Neuronal stem cell (in vitro differentiated cells): ENCODE measurements around the gene NDUFS2.

Experiments used
- DNase-seq: peaks from one replicate; pipeline ENCODE4 v3.0.0-alpha.2; 2013; ENCODE audit warnings: low spot score
- H2AFZ ChIP-seq: one replicate; pipeline ENCODE4 v1.6.1; 2013; ENCODE audit warnings: mild to moderate bottlenecking, low read length, inconsistent platforms
- H2AK5ac ChIP-seq: 2 replicates; pipeline ENCODE4 v1.6.1; 2013; ENCODE audit warnings: low read depth, mild to moderate bottlenecking, inconsistent platforms, low read length, moderate library complexity, mixed read lengths
- H2BK120ac ChIP-seq: 2 replicates; pipeline ENCODE4 v1.6.1; 2013; ENCODE audit warnings: low read depth, mild to moderate bottlenecking, inconsistent platforms, low read length, moderate library complexity, mixed read lengths
- H2BK12ac ChIP-seq: one replicate; pipeline ENCODE4 v1.6.1; 2013; ENCODE audit warnings: low read length, inconsistent platforms
- H2BK15ac ChIP-seq: 2 replicates; pipeline ENCODE4 v1.6.1; 2013; ENCODE audit warnings: mild to moderate bottlenecking, low read length, inconsistent platforms, mixed read lengths
- H2BK5ac ChIP-seq: one replicate; pipeline ENCODE4 v1.6.1; 2013; ENCODE audit warnings: inconsistent platforms, mild to moderate bottlenecking, low read length, moderate library complexity
- H3K14ac ChIP-seq: one replicate; pipeline ENCODE4 v1.6.1; 2013; ENCODE audit warnings: low read length, inconsistent platforms
- H3K18ac ChIP-seq: 2 replicates; pipeline ENCODE4 v1.6.1; 2013; ENCODE audit warnings: low read length, inconsistent platforms
- H3K23ac ChIP-seq: 2 replicates; pipeline ENCODE4 v1.6.1; 2013; ENCODE audit warnings: low read depth, mild to moderate bottlenecking, mixed read lengths, low read length, inconsistent platforms; ENCODE audit not compliant: poor library complexity
- H3K27ac ChIP-seq: replicated peaks from 3 replicates; pipeline ENCODE4 v1.5.1; 2013; ENCODE audit warnings: low read length, inconsistent platforms
- H3K27me3 ChIP-seq, 3 experiments: 2 replicates each; pipeline ENCODE4 v1.6.1; 2013; ENCODE audit warnings: low read length in 3 of 3, mild to moderate bottlenecking in 2 of 3, inconsistent platforms in 1 of 3, low read depth in 1 of 3, mixed read lengths in 1 of 3, moderate library complexity in 1 of 3; ENCODE audit not compliant: control insufficient read depth in 3 of 3, insufficient read depth in 3 of 3
- H3K36me3 ChIP-seq, 2 donors: replicated peaks in 1 of 2; 2 replicates each; pipeline ENCODE4 v1.6.1; 2013; ENCODE audit warnings: low read length in 2 of 2; ENCODE audit not compliant: control insufficient read depth in 2 of 2, insufficient read depth in 2 of 2
- H3K4ac ChIP-seq: 2 replicates; pipeline ENCODE4 v1.6.1; 2013; ENCODE audit warnings: inconsistent platforms, mild to moderate bottlenecking, low read length, moderate library complexity
- H3K4me1 ChIP-seq, 2 donors: 1 replicate in 1 of 2; 2 replicates in 1 of 2; pipeline ENCODE4 v1.6.1; 2013; ENCODE audit warnings: low read length in 2 of 2, low read depth in 1 of 2; ENCODE audit not compliant: control insufficient read depth in 2 of 2, insufficient read depth in 1 of 2
- H3K4me2 ChIP-seq: one replicate; pipeline ENCODE4 v1.6.1; 2013; ENCODE audit warnings: mild to moderate bottlenecking, low read length, inconsistent platforms; ENCODE audit not compliant: insufficient read depth, poor library complexity, severe bottlenecking
- H3K4me3 ChIP-seq, 2 donors: 2 replicates each; pipeline ENCODE4 v1.5.1; 2013; ENCODE audit warnings: low read length in 2 of 2, mild to moderate bottlenecking in 2 of 2, inconsistent platforms in 1 of 2, moderate library complexity in 1 of 2
- H3K79me1 ChIP-seq: one replicate; pipeline ENCODE4 v1.6.1; 2013; ENCODE audit warnings: low read depth, mild to moderate bottlenecking, inconsistent platforms, low read length, moderate library complexity
- H3K9ac ChIP-seq: one replicate; pipeline ENCODE4 v1.6.1; 2013; ENCODE audit warnings: mild to moderate bottlenecking, low read depth, low read length, inconsistent platforms; ENCODE audit not compliant: poor library complexity
- H3K9me3 ChIP-seq, 2 donors: replicated peaks in 1 of 2; 2 replicates each; pipeline versions ENCODE3 to v1.6.1; 2013; ENCODE audit warnings: low read length in 2 of 2, mild to moderate bottlenecking in 2 of 2, inconsistent platforms in 1 of 2, low read depth in 1 of 2, mixed read lengths in 1 of 2, moderate library complexity in 1 of 2; ENCODE audit not compliant: control insufficient read depth in 2 of 2, insufficient read depth in 1 of 2
- H4K8ac ChIP-seq: one replicate; pipeline ENCODE4 v1.6.1; 2013; ENCODE audit warnings: low read depth, mild to moderate bottlenecking, inconsistent platforms, low read length, moderate library complexity
- H4K91ac ChIP-seq: one replicate; pipeline ENCODE4 v1.6.1; 2013; ENCODE audit warnings: low read length, low read depth, mild to moderate bottlenecking, inconsistent platforms; ENCODE audit not compliant: poor library complexity
- WGBS, 2 donors: extraction: QIAGEN DNeasy Blood & Tissue Kit; methylation state at CpG; one replicate each; pipeline ENCODE4 v1.1.7; 2013; ENCODE audit warnings: missing lambda C conversion rate in 2 of 2, mixed read lengths in 1 of 2; ENCODE audit not compliant: insufficient read length in 2 of 2, insufficient replicate concordance in 1 of 2; ENCODE audit errors: extremely low coverage in 2 of 2; 5-methylcytosine and 5-hydroxymethylcytosine counted together

Gene NDUFS2

GRCh38 chr1:161229896-161230295, 27.7 kb downstream of the NDUFS2 start:
- no peak overlapping the region for H2BK120ac ChIP-seq
- H2AFZ ChIP-seq = no peak overlapping the region
- DNase-seq = no peak
- no peaks in the 10 kb centered on the region for H3K27me3 ChIP-seq
- H3K23ac ChIP-seq = no peak overlapping the region
- H4K8ac ChIP-seq = no peak overlapping the region
- no peak overlapping the region for H3K27ac ChIP-seq
- no peak overlapping the region for H2BK12ac ChIP-seq
- H3K4me2 ChIP-seq = no peak overlapping the region
- H3K4me1 ChIP-seq = peaks cover 6 to 11% of the 10 kb centered on the region in 2 donors
- H3K9ac ChIP-seq = no peak overlapping the region
- no peak overlapping the region for H4K91ac ChIP-seq
- no peaks in the 10 kb centered on the region for H3K9me3 ChIP-seq
- H2BK5ac ChIP-seq = no peak overlapping the region
- no peak overlapping the region for H3K4ac ChIP-seq
- H3K79me1 ChIP-seq = no peaks in the 10 kb centered on the region
- no peak overlapping the region for H3K14ac ChIP-seq
- peaks cover 5 to 22% of the 10 kb centered on the region in 2 donors for H3K36me3 ChIP-seq
- WGBS, 2 donors = no CpG with 5 or more reads among the region's 3 CpGs
- H2AK5ac ChIP-seq = no peak overlapping the region
- H3K18ac ChIP-seq = no peak overlapping the region
- H3K4me3 ChIP-seq = no peak overlapping the region
- no peak overlapping the region for H2BK15ac ChIP-seq

- whole genome bisulfite sequencing, 2 donors = no CpG with 5 or more reads among the region's 7 CpGs
- no peak overlapping the region for H4K8ac ChIP-seq
- no peak overlapping the region for H3K18ac ChIP-seq
- H3K9me3 ChIP-seq = no peaks in the 10 kb centered on the region
- H3K4me3 ChIP-seq = no peak overlapping the region
- peaks cover 6 to 8% of the 10 kb centered on the region in 2 donors for H3K4me1 ChIP-seq
- DNase-seq = no peak
- H2BK5ac ChIP-seq = no peak overlapping the region
- no peaks in the 10 kb centered on the region for H3K79me1 ChIP-seq
- H2AK5ac ChIP-seq = no peak overlapping the region
- no peak overlapping the region for H3K9ac ChIP-seq
- no peak overlapping the region for H3K27ac ChIP-seq
- H3K36me3 ChIP-seq = peaks cover 5 to 22% of the 10 kb centered on the region in 2 donors
- H3K14ac ChIP-seq = no peak overlapping the region
- H3K27me3 ChIP-seq = no peaks in the 10 kb centered on the region
- H2BK120ac ChIP-seq = no peak overlapping the region
- no peak overlapping the region for H3K4ac ChIP-seq
- H2BK15ac ChIP-seq = no peak overlapping the region
- H2BK12ac ChIP-seq = no peak overlapping the region
- H3K4me2 ChIP-seq = no peak overlapping the region
- no peak overlapping the region for H4K91ac ChIP-seq
- no peak overlapping the region for H2AFZ ChIP-seq
- H3K23ac ChIP-seq = no peak overlapping the region
Observed at GRCh38 chr1:161230762-161231161, 28.6 kb downstream of the NDUFS2 start.

- Histone ChIP-seq H3K4ac (no peak overlapping the region), H3K4me3 (no peak overlapping the region), H2AFZ (no peak overlapping the region), H3K18ac (no peak overlapping the region), H2BK120ac (no peak overlapping the region), H2BK12ac (no peak overlapping the region), H3K4me1 (peaks cover 0 to 2% of the 10 kb centered on the region in 2 donors), H3K9ac (no peak overlapping the region), H3K27me3 (no peaks in the 10 kb centered on the region), H3K9me3 (no peaks in the 10 kb centered on the region), H3K4me2 (no peak overlapping the region), H3K36me3 (peaks cover 5 to 21% of the 10 kb centered on the region in 2 donors), H4K8ac (no peak overlapping the region), H3K23ac (no peak overlapping the region), H4K91ac (no peak overlapping the region), H3K14ac (no peak overlapping the region), H2BK15ac (no peak overlapping the region), H2BK5ac (no peak overlapping the region), H3K79me1 (no peaks in the 10 kb centered on the region), H2AK5ac (no peak overlapping the region), H3K27ac (no peak overlapping the region)
- WGBS, 2 donors = no CpG with 5 or more reads among the region's 9 CpGs
- DNase-seq = no peak
Observed at GRCh38 chr1:161233102-161233501, 30.9 kb downstream of the NDUFS2 start.

GRCh38 chr1:161235957-161236775, 34.0 kb downstream of the NDUFS2 start:
- Histone ChIP-seq H2BK12ac (no peak overlapping the region), H2AFZ (no peak overlapping the region), H3K9ac (no peak overlapping the region), H4K8ac (no peak overlapping the region), H3K4me3 (no peak overlapping the region), H3K36me3 (no peaks in the 10 kb centered on the region), H3K18ac (no peak overlapping the region), H3K9me3 (no peaks in the 10 kb centered on the region), H3K4me2 (no peak overlapping the region), H3K27me3 (no peaks in the 10 kb centered on the region), H2BK120ac (no peak overlapping the region), H3K27ac (no peak overlapping the region), H3K4ac (no peak overlapping the region), H3K79me1 (no peaks in the 10 kb centered on the region), H3K14ac (no peak overlapping the region), H4K91ac (no peak overlapping the region), H2AK5ac (no peak overlapping the region), H3K23ac (no peak overlapping the region), H2BK15ac (no peak overlapping the region), H2BK5ac (no peak overlapping the region), H3K4me1 (peaks cover 0 to 3% of the 10 kb centered on the region in 2 donors)
- DNase-seq = no peak
- no CpG with 5 or more reads among the region's 5 CpGs for WGBS, 2 donors
